ENCODE results near the gene SPO11.

Gene SPO11

GRCh38 chr20:57329608-57330221 lies at the start of gene SPO11:
Gene SPO11 (plus strand): TSS chr20:57329803. CDS start chr20:57329868, 65 bp downstream.
- Histone ChIP-seq H3K9ac (no peak within 1 kb of the TSS), H3K36me3 (ENCODE audit: insufficient read depth) (no peaks in the 10 kb centered on the region), H2AFZ (ENCODE audit: low read depth) (no peak within 1 kb of the TSS), H3K4me3 (IDR thresholded peaks at IDR 0.05; ENCODE audit: insufficient read depth, low read depth, low read length) (no peak within 1 kb of the TSS), H3K4me2 (no peak within 1 kb of the TSS), H3K79me2 (ENCODE audit: insufficient read depth, low read depth) (no peaks in the 10 kb centered on the region), H3K27ac (no peak within 1 kb of the TSS), H3K4me1 (ENCODE audit: low read depth, poor library complexity, severe bottlenecking) (peaks cover 8% of the 10 kb centered on the region), H4K20me1 (ENCODE audit: insufficient read depth) (no peaks in the 10 kb centered on the region), H3K27me3 (ENCODE audit: insufficient read depth, low read depth) (no peaks in the 10 kb centered on the region)
- TF ChIP-seq CTCF (conservative IDR thresholded peaks at IDR 0.05; ENCODE audit: low read depth, low read length): 0 out of 2 replicates have a peak, but pooled peaks have one; percentile 18

- no peak overlapping the region for H3K4me2 ChIP-seq
- no peak overlapping the region for H2AFZ ChIP-seq (ENCODE audit: low read depth)
- H3K4me3 ChIP-seq (IDR thresholded peaks at IDR 0.05; ENCODE audit: insufficient read depth, low read depth, low read length): no peak overlapping the region
- no peaks in the 10 kb centered on the region for H3K36me3 ChIP-seq (ENCODE audit: insufficient read depth)
- TF ChIP-seq CTCF (conservative IDR thresholded peaks at IDR 0.05; ENCODE audit: low read depth, low read length): no peak
- no peaks in the 10 kb centered on the region for H3K79me2 ChIP-seq (ENCODE audit: insufficient read depth, low read depth)
- no peaks in the 10 kb centered on the region for H4K20me1 ChIP-seq (ENCODE audit: insufficient read depth)
- no peak overlapping the region for H3K9ac ChIP-seq
- peaks cover 44% of the 10 kb centered on the region for H3K4me1 ChIP-seq (ENCODE audit: low read depth, poor library complexity, severe bottlenecking)
- no peak overlapping the region for H3K27ac ChIP-seq
- no peaks in the 10 kb centered on the region for H3K27me3 ChIP-seq (ENCODE audit: insufficient read depth, low read depth)
Observed at GRCh38 chr20:57280221-57280620, 49.4 kb upstream of the SPO11 start.

- Histone ChIP-seq H3K79me2 (ENCODE audit: insufficient read depth, low read depth) (no peaks in the 10 kb centered on the region), H3K9ac (peak overlapping the region; percentile 43; the same call in 1 of the 2 replicates), H3K4me2 (peak overlapping the region; percentile 95), H3K27me3 (ENCODE audit: insufficient read depth, low read depth) (no peaks in the 10 kb centered on the region), H4K20me1 (ENCODE audit: insufficient read depth) (no peaks in the 10 kb centered on the region), H2AFZ (ENCODE audit: low read depth) (peak overlapping the region; percentile 82; the same call in 1 of the 2 replicates), H3K27ac (peak overlapping the region; percentile 79), H3K36me3 (ENCODE audit: insufficient read depth) (no peaks in the 10 kb centered on the region), H3K4me1 (ENCODE audit: low read depth, poor library complexity, severe bottlenecking) (peaks cover 51% of the 10 kb centered on the region), H3K4me3 (IDR thresholded peaks at IDR 0.05; ENCODE audit: insufficient read depth, low read depth, low read length) (no peak overlapping the region)
- TF ChIP-seq CTCF (conservative IDR thresholded peaks at IDR 0.05; ENCODE audit: low read depth, low read length): no peak
Observed at GRCh38 chr20:57281900-57282299, 47.7 kb upstream of the SPO11 start.

GRCh38 chr20:57282670-57283361 lies 46.8 kb upstream of the SPO11 start:
- peaks cover 51% of the 10 kb centered on the region for H3K4me1 ChIP-seq (ENCODE audit: low read depth, poor library complexity, severe bottlenecking)
- no peaks in the 10 kb centered on the region for H3K27me3 ChIP-seq (ENCODE audit: insufficient read depth, low read depth)
- H3K9ac ChIP-seq: peak overlapping the region; percentile 43; the same call in 1 of the 2 replicates
- H2AFZ ChIP-seq (ENCODE audit: low read depth): peak overlapping the region; percentile 82
- H3K36me3 ChIP-seq (ENCODE audit: insufficient read depth): no peaks in the 10 kb centered on the region
- no peaks in the 10 kb centered on the region for H3K79me2 ChIP-seq (ENCODE audit: insufficient read depth, low read depth)
- H4K20me1 ChIP-seq (ENCODE audit: insufficient read depth): no peaks in the 10 kb centered on the region
- H3K4me2 ChIP-seq: peak overlapping the region; percentile 95
- H3K27ac ChIP-seq: peak overlapping the region; percentile 79
- H3K4me3 ChIP-seq (IDR thresholded peaks at IDR 0.05; ENCODE audit: insufficient read depth, low read depth, low read length): no peak overlapping the region
- no peak; the same call in 1 of the 2 replicates for TF ChIP-seq CTCF (conservative IDR thresholded peaks at IDR 0.05; ENCODE audit: low read depth, low read length)

Data from KMS-11 (cell line).